ENCODE results near the gene SLC35F3. TPM values are rescaled to one million over a fixed set of nuclear protein-coding genes. Genes with fewer than 3 reads are reported as not detected.

The SLC35F3 gene
- total RNA-seq, 1 experiment from 2014 or later: 22.7 TPM

GRCh38 chr1:234357831-234358230, 453.4 kb downstream of the SLC35F3 start:
- Histone ChIP-seq H3K4me1 (ENCODE audit: insufficient read depth, low read length, poor library complexity, severe bottlenecking) (no peaks in the 10 kb centered on the region), H3K4me3 (ENCODE audit: low read depth, low read length, poor library complexity, severe bottlenecking) (no peak overlapping the region), H3K36me3 (ENCODE audit: insufficient read depth, low read length, poor library complexity, severe bottlenecking) (no peaks in the 10 kb centered on the region), H3K27me3 (replicated peaks; ENCODE audit: insufficient read depth, low read depth, low read length, poor library complexity) (no peaks in the 10 kb centered on the region), H3K9me3 (ENCODE audit: low read depth, low read length, poor library complexity, severe bottlenecking) (no peaks in the 10 kb centered on the region), H3K27ac (ENCODE audit: low read depth, low read length, poor library complexity, severe bottlenecking) (no peak overlapping the region)
- intact Hi-C loops (cut with micrococcal nuclease; ENCODE audit: unreplicated experiment): no loop called here
- TF ChIP-seq CTCF (conservative IDR thresholded peaks at IDR 0.05; ENCODE audit: low read depth, low read length) (no peak), EZH2 (IDR thresholded peaks at IDR 0.05; ENCODE audit: borderline replicate concordance, low read depth, low read length, poor library complexity, severe bottlenecking) (no peak)
- no TSS peak for BruUV-seq (replicated peaks)
- CTCF ChIA-PET: interaction anchor here (0.6 kb wide), 1 partner anchor 37 kb away, joined by 6 read pairs; no protein-coding TSS in a partner anchor
- DNase-seq (ENCODE audit: low spot score): no peak
- POLR2A ChIA-PET (ENCODE audit: low non-redundant PET): no interaction called here

- BruUV-seq (replicated peaks): no TSS peak
Measured at GRCh38 chr1:234361102-234361603, 456.7 kb downstream of the SLC35F3 start.

GRCh38 chr1:234362558-234362957, 458.1 kb downstream of the SLC35F3 start:
- no peak for DNase-seq (ENCODE audit: low spot score)
- no peaks in the 10 kb centered on the region for H3K27me3 ChIP-seq (replicated peaks; ENCODE audit: insufficient read depth, low read depth, low read length, poor library complexity)
- TF ChIP-seq CTCF (conservative IDR thresholded peaks at IDR 0.05; ENCODE audit: low read depth, low read length) (no peak), EZH2 (IDR thresholded peaks at IDR 0.05; ENCODE audit: borderline replicate concordance, low read depth, low read length, poor library complexity, severe bottlenecking) (no peak)
- intact Hi-C loops (cut with micrococcal nuclease; ENCODE audit: unreplicated experiment): no loop called here
- no peak overlapping the region for H3K27ac ChIP-seq (ENCODE audit: low read depth, low read length, poor library complexity, severe bottlenecking)
- no TSS peak for BruUV-seq (replicated peaks)
- POLR2A ChIA-PET (ENCODE audit: low non-redundant PET): no interaction called here
- no peaks in the 10 kb centered on the region for H3K36me3 ChIP-seq (ENCODE audit: insufficient read depth, low read length, poor library complexity, severe bottlenecking)
- no peaks in the 10 kb centered on the region for H3K4me1 ChIP-seq (ENCODE audit: insufficient read depth, low read length, poor library complexity, severe bottlenecking)
- no peaks in the 10 kb centered on the region for H3K9me3 ChIP-seq (ENCODE audit: low read depth, low read length, poor library complexity, severe bottlenecking)
- CTCF ChIA-PET: no interaction called here
- H3K4me3 ChIP-seq (ENCODE audit: low read depth, low read length, poor library complexity, severe bottlenecking): no peak overlapping the region

More at GRCh38 chr1:234361102-234361603, 456.7 kb downstream of the SLC35F3 start:
- CTCF ChIA-PET: no interaction called here
- POLR2A ChIA-PET (ENCODE audit: low non-redundant PET): no interaction called here
- Histone ChIP-seq H3K4me3 (ENCODE audit: low read depth, low read length, poor library complexity, severe bottlenecking) (no peak overlapping the region), H3K9me3 (ENCODE audit: low read depth, low read length, poor library complexity, severe bottlenecking) (no peaks in the 10 kb centered on the region), H3K36me3 (ENCODE audit: insufficient read depth, low read length, poor library complexity, severe bottlenecking) (no peaks in the 10 kb centered on the region), H3K27ac (ENCODE audit: low read depth, low read length, poor library complexity, severe bottlenecking) (no peak overlapping the region), H3K4me1 (ENCODE audit: insufficient read depth, low read length, poor library complexity, severe bottlenecking) (no peaks in the 10 kb centered on the region), H3K27me3 (replicated peaks; ENCODE audit: insufficient read depth, low read depth, low read length, poor library complexity) (no peaks in the 10 kb centered on the region)
- TF ChIP-seq EZH2 (IDR thresholded peaks at IDR 0.05; ENCODE audit: borderline replicate concordance, low read depth, low read length, poor library complexity, severe bottlenecking): no peak
- TF ChIP-seq CTCF (conservative IDR thresholded peaks at IDR 0.05; ENCODE audit: low read depth, low read length): no peak
- intact Hi-C loops (cut with micrococcal nuclease; ENCODE audit: unreplicated experiment): no loop called here
- DNase-seq (ENCODE audit: low spot score): no peak
